Measurements from ENCODE around the gene WDFY4. TPM values are rescaled to one million over a fixed set of nuclear protein-coding genes. Genes with fewer than 3 reads are reported as not detected.

Gene WDFY4
- total RNA-seq, 2 donors from 2014 or later = not detected

GRCh38 chr10:48694371-48695030 lies 9.8 kb downstream of the WDFY4 start:
- Mint-ChIP-seq H3K9me3 (no peaks in the 10 kb centered on the region), H3K4me3 (no peak overlapping the region), H3K27ac (no peak overlapping the region), H3K27me3 (ENCODE audit: insufficient read depth) (peaks cover 9% of the 10 kb centered on the region), H3K4me1 (no peaks in the 10 kb centered on the region), H3K36me3 (ENCODE audit: low read depth) (no peaks in the 10 kb centered on the region)
- Histone ChIP-seq H3K4me3 (ENCODE audit: low read length) (no peak overlapping the region), H3K4me1 (ENCODE audit: control insufficient read depth, insufficient read depth, low read length) (no peaks in the 10 kb centered on the region), H3K9ac (ENCODE audit: extremely low read depth, low read length, poor library complexity, severe bottlenecking) (no peak overlapping the region), H3K9me3 (ENCODE audit: control insufficient read depth, low read length) (no peaks in the 10 kb centered on the region), H3K27me3 (ENCODE audit: control insufficient read depth, insufficient read depth, low read length, poor library complexity, severe bottlenecking) (no peaks in the 10 kb centered on the region), H3K27ac (ENCODE audit: low read depth, low read length) (no peak overlapping the region), H3K36me3 (ENCODE audit: control insufficient read depth, insufficient read depth, low read length) (no peaks in the 10 kb centered on the region)
- TF ChIP-seq CTCF (conservative IDR thresholded peaks at IDR 0.05) = no peak
- WGBS, 2 experiments (ENCODE audit: insufficient coverage in 1 of 2, insufficient read length in 1 of 2) = 94 to 100% methylated on average over 4 to 7 of the region's 7 CpGs
- DNase-seq = peak; percentile 28

- no peak overlapping the region for H3K4me3 Mint-ChIP-seq
- peaks cover 9% of the 10 kb centered on the region for H3K27me3 Mint-ChIP-seq (ENCODE audit: insufficient read depth)
- TF ChIP-seq CTCF (conservative IDR thresholded peaks at IDR 0.05) = no peak
- peak; percentile 27 for DNase-seq
- H3K4me1 Mint-ChIP-seq = no peaks in the 10 kb centered on the region
- Histone ChIP-seq H3K4me1 (ENCODE audit: control insufficient read depth, insufficient read depth, low read length) (no peaks in the 10 kb centered on the region), H3K9me3 (ENCODE audit: control insufficient read depth, low read length) (no peaks in the 10 kb centered on the region), H3K27me3 (ENCODE audit: control insufficient read depth, insufficient read depth, low read length, poor library complexity, severe bottlenecking) (no peaks in the 10 kb centered on the region), H3K27ac (ENCODE audit: low read depth, low read length) (no peak overlapping the region), H3K36me3 (ENCODE audit: control insufficient read depth, insufficient read depth, low read length) (no peaks in the 10 kb centered on the region), H3K9ac (ENCODE audit: extremely low read depth, low read length, poor library complexity, severe bottlenecking) (no peak overlapping the region), H3K4me3 (ENCODE audit: low read length) (no peak overlapping the region)
- no peaks in the 10 kb centered on the region for H3K36me3 Mint-ChIP-seq (ENCODE audit: low read depth)
- H3K9me3 Mint-ChIP-seq = no peaks in the 10 kb centered on the region
- H3K27ac Mint-ChIP-seq = no peak overlapping the region
- 91 to 95% methylated on average over 11 to 13 of the region's 13 CpGs for WGBS, 2 experiments (ENCODE audit: insufficient coverage in 1 of 2, insufficient read length in 1 of 2)
Measured at GRCh38 chr10:48695636-48696534, 11.2 kb downstream of the WDFY4 start.

- Histone ChIP-seq H3K36me3 (ENCODE audit: control insufficient read depth, insufficient read depth, low read length) (no peaks in the 10 kb centered on the region), H3K4me1 (ENCODE audit: control insufficient read depth, insufficient read depth, low read length) (no peaks in the 10 kb centered on the region), H3K4me3 (ENCODE audit: low read length) (no peak overlapping the region), H3K9ac (ENCODE audit: extremely low read depth, low read length, poor library complexity, severe bottlenecking) (no peak overlapping the region), H3K27me3 (ENCODE audit: control insufficient read depth, insufficient read depth, low read length, poor library complexity, severe bottlenecking) (no peaks in the 10 kb centered on the region), H3K9me3 (ENCODE audit: control insufficient read depth, low read length) (no peaks in the 10 kb centered on the region), H3K27ac (ENCODE audit: low read depth, low read length) (no peak overlapping the region)
- H3K36me3 Mint-ChIP-seq (ENCODE audit: low read depth) = no peaks in the 10 kb centered on the region
- no peak for TF ChIP-seq CTCF (conservative IDR thresholded peaks at IDR 0.05)
- whole genome bisulfite sequencing, 2 experiments (ENCODE audit: insufficient coverage in 1 of 2, insufficient read length in 1 of 2) = 93 to 96% methylated on average over 4 of the region's 4 CpGs
- H3K9me3 Mint-ChIP-seq = no peaks in the 10 kb centered on the region
- H3K4me1 Mint-ChIP-seq = no peaks in the 10 kb centered on the region
- peak; percentile 20 for DNase-seq
- H3K27ac Mint-ChIP-seq = no peak overlapping the region
- H3K4me3 Mint-ChIP-seq = no peak overlapping the region
- H3K27me3 Mint-ChIP-seq (ENCODE audit: insufficient read depth) = peaks cover 9% of the 10 kb centered on the region
Measured at GRCh38 chr10:48696535-48696873, 11.8 kb downstream of the WDFY4 start.

Measured in endodermal cell (in vitro differentiated cells).